SK-N-SH treated with all-trans-retinoic acid at 6 μM for 48 hours (cell line): ENCODE measurements around the gene LSAMP.

ENCODE experiments used
- ATAC-seq: fragments of 200-7000 bp; cut with Tn5 transposase; 3 replicates; pipeline ENCODE4 v1.9.1; 2020; ENCODE audit warnings: mild to moderate bottlenecking, moderate library complexity
- ARNTL ChIP-seq: fragments of 450-650 bp; formaldehyde crosslinking; IDR thresholded peaks from 2 replicates; pipeline ENCODE4 v1.5.0; 2020; ENCODE audit warnings: low read depth, mild to moderate bottlenecking, moderate library complexity, borderline replicate concordance
- BACH2 ChIP-seq: fragments of 250-450 bp; sonication (Bioruptor Pico); IDR thresholded peaks from 2 replicates; pipeline ENCODE4 v1.9.0; 2021; ENCODE audit warnings: mild to moderate bottlenecking, borderline replicate concordance
- CREB5 ChIP-seq: fragments of 250-450 bp; sonication (Bioruptor Pico); IDR thresholded peaks from 2 replicates; pipeline ENCODE4 v1.5.1; 2020; ENCODE audit warnings: low read depth, mild to moderate bottlenecking, moderate library complexity
- CSDC2 ChIP-seq: fragments of 250-450 bp; sonication (Bioruptor Pico); IDR thresholded peaks from 2 replicates; pipeline ENCODE4 v1.5.0; 2020; ENCODE audit warnings: mild to moderate bottlenecking, moderate library complexity
- CSRNP3 ChIP-seq: fragments of 250-450 bp; sonication (Bioruptor Pico); IDR thresholded peaks from 2 replicates; pipeline ENCODE4 v1.5.1; 2021; ENCODE audit warnings: mild to moderate bottlenecking, moderate library complexity
- ESRRG ChIP-seq: fragments of 250-450 bp; sonication (Bioruptor Pico); IDR thresholded peaks from 2 replicates; pipeline ENCODE4 v1.6.1; 2021; ENCODE audit warnings: mild to moderate bottlenecking
- GLIS3 ChIP-seq: fragments of 250-450 bp; sonication (Bioruptor Pico); IDR thresholded peaks from 2 replicates; pipeline ENCODE4 v1.5.0; 2020; ENCODE audit warnings: mild to moderate bottlenecking, moderate library complexity
- ISL1 ChIP-seq: fragments of 250-450 bp; sonication (Bioruptor Pico); IDR thresholded peaks from 2 replicates; pipeline ENCODE4 v2.1.2; 2022; ENCODE audit warnings: mild to moderate bottlenecking, moderate library complexity
- OSR1 ChIP-seq: fragments of 250-450 bp; sonication (Bioruptor Pico); IDR thresholded peaks from 2 replicates; pipeline ENCODE4 v1.8.0; 2022; ENCODE audit warnings: moderate library complexity, mild to moderate bottlenecking, inconsistent platforms
- PATZ1 ChIP-seq: fragments of 250-450 bp; sonication (Bioruptor Pico); IDR thresholded peaks from 2 replicates; pipeline ENCODE4 v1.8.0; 2020; ENCODE audit warnings: mild to moderate bottlenecking, moderate library complexity, borderline replicate concordance
- POU6F1 ChIP-seq: fragments of 250-450 bp; sonication (Bioruptor Pico); IDR thresholded peaks from 2 replicates; pipeline ENCODE4 v1.8.0; 2021; ENCODE audit warnings: low read depth, mild to moderate bottlenecking, moderate library complexity, borderline replicate concordance
- PPARA ChIP-seq: fragments of 250-450 bp; sonication (Bioruptor Pico); IDR thresholded peaks from 2 replicates; pipeline ENCODE4 v1.5.0; 2020; ENCODE audit warnings: mild to moderate bottlenecking, borderline replicate concordance
- RARB ChIP-seq: fragments of 250-450 bp; sonication (Bioruptor Pico); IDR thresholded peaks from 2 replicates; pipeline ENCODE4 v1.8.0; 2021; ENCODE audit warnings: mild to moderate bottlenecking, moderate library complexity
- SNAI2 ChIP-seq: fragments of 250-450 bp; sonication (Bioruptor Pico); IDR thresholded peaks from 2 replicates; pipeline ENCODE4 v1.5.0; 2020; ENCODE audit warnings: mild to moderate bottlenecking, moderate library complexity
- TCF4 ChIP-seq: fragments of 250-450 bp; sonication (Bioruptor Pico); IDR thresholded peaks from 2 replicates; pipeline ENCODE4 v1.8.0; 2021; ENCODE audit warnings: mild to moderate bottlenecking, moderate library complexity, borderline replicate concordance
- TOX ChIP-seq: fragments of 250-450 bp; sonication (Bioruptor Pico); IDR thresholded peaks from 2 replicates; pipeline ENCODE4 v1.8.0; 2021; ENCODE audit warnings: mild to moderate bottlenecking, moderate library complexity, borderline replicate concordance
- TSHZ2 ChIP-seq: fragments of 250-450 bp; sonication (Bioruptor Pico); IDR thresholded peaks from 2 replicates; pipeline ENCODE4 v1.5.0; 2020; ENCODE audit warnings: mild to moderate bottlenecking, moderate library complexity
- ZC3H10 ChIP-seq: fragments of 250-450 bp; sonication (Bioruptor Pico); IDR thresholded peaks from 2 replicates; pipeline ENCODE4 v1.5.1; 2021; ENCODE audit warnings: mild to moderate bottlenecking, moderate library complexity
- ZFP30 ChIP-seq: fragments of 450-650 bp; formaldehyde crosslinking; IDR thresholded peaks from 2 replicates; pipeline ENCODE4 v1.5.0; 2022; ENCODE audit warnings: mild to moderate bottlenecking, moderate library complexity
- ZNF565 ChIP-seq: fragments of 450-650 bp; formaldehyde crosslinking; conservative IDR thresholded peaks from 2 replicates; pipeline ENCODE4 v1.5.0; 2020; ENCODE audit warnings: low read depth, mild to moderate bottlenecking, moderate library complexity
- ZNF70 ChIP-seq: fragments of 450-650 bp; formaldehyde crosslinking; IDR thresholded peaks from 2 replicates; pipeline ENCODE4 v1.5.0; 2020; ENCODE audit warnings: mild to moderate bottlenecking, moderate library complexity
- ZNF8 ChIP-seq: fragments of 450-650 bp; formaldehyde crosslinking; IDR thresholded peaks from 2 replicates; pipeline ENCODE4 v1.5.0; 2020; ENCODE audit warnings: mild to moderate bottlenecking, moderate library complexity

Gene LSAMP

GRCh38 chr3:116270056-116270455, 175.2 kb downstream of the LSAMP start:
- no peak for TF ChIP-seq PATZ1 (CRISPR knock-in tag)
- no peak for TF ChIP-seq SNAI2
- TF ChIP-seq ISL1 (CRISPR knock-in tag) = no peak
- TF ChIP-seq BACH2 (CRISPR knock-in tag) = no peak
- TF ChIP-seq ZNF70 (CRISPR knock-in tag) = no peak
- TF ChIP-seq OSR1 (CRISPR knock-in tag) = no peak
- no peak for TF ChIP-seq ZC3H10 (CRISPR knock-in tag)
- no peak for TF ChIP-seq GLIS3 (CRISPR knock-in tag)
- no peak for TF ChIP-seq ZNF8 (CRISPR knock-in tag)
- TF ChIP-seq ZNF565 (CRISPR knock-in tag) = no peak
- TF ChIP-seq CSRNP3 (CRISPR knock-in tag) = no peak
- TF ChIP-seq TOX (CRISPR knock-in tag) = no peak
- no peak for TF ChIP-seq ZFP30

GRCh38 chr3:116267116-116267515, 178.2 kb downstream of the LSAMP start:
- no peak for ATAC-seq

More at GRCh38 chr3:116270056-116270455, 175.2 kb downstream of the LSAMP start:
- 0 out of 3 replicates have a peak, but pooled peaks have one; percentile 25 for ATAC-seq

More at GRCh38 chr3:116267116-116267515, 178.2 kb downstream of the LSAMP start:
- TF ChIP-seq CSDC2 (CRISPR knock-in tag) (no peak), ZNF70 (CRISPR knock-in tag) (no peak), ZNF565 (CRISPR knock-in tag) (no peak), PPARA (no peak), ESRRG (CRISPR knock-in tag) (no peak), TCF4 (no peak), RARB (CRISPR knock-in tag) (no peak), CREB5 (no peak), SNAI2 (no peak), ISL1 (CRISPR knock-in tag) (no peak), CSRNP3 (CRISPR knock-in tag) (no peak), TSHZ2 (CRISPR knock-in tag) (no peak), TOX (CRISPR knock-in tag) (no peak), POU6F1 (CRISPR knock-in tag) (no peak), ARNTL (CRISPR knock-in tag) (no peak), ZC3H10 (CRISPR knock-in tag) (no peak)
